ENCODE measurements around the gene OR2A5. TPM values are rescaled to one million over a fixed set of nuclear protein-coding genes. Genes with fewer than 3 reads are reported as not detected.

Gene OR2A5, protein sequence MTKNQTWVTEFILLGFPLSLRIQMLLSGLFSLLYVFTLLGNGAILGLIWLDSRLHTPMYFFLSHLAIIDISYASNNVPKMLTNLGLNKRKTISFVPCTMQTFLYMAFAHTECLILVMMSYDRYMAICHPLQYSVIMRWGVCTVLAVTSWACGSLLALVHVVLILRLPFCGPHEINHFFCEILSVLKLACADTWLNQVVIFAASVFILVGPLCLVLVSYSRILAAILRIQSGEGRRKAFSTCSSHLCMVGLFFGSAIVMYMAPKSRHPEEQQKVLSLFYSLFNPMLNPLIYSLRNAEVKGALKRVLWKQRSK
- not detected for total RNA-seq

DNA sequence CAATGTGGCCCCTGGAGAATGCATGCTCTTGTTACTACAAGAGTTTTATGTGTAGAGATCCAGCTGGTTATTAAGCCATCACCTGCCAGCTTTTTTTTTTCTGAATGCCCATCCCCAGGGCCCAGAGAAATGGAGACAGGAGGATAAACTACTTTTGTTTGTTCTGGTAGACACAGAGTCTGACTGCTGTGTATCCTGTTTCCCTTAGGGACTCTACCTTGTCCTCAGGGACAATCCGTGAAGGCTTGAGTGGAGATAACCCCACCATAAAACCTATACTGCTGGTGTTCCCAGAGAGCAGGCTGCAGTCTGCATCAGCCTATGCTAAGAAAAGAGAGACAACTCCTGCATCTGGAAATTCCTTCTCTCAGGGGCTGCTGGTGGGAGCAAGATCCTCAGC is at the start of gene OR2A5:
OR2A5 (plus strand) TSS at position 301 of the 400 bp plus-strand sequence. CDS start 1,454 bp downstream, outside the sequence.

DNA sequence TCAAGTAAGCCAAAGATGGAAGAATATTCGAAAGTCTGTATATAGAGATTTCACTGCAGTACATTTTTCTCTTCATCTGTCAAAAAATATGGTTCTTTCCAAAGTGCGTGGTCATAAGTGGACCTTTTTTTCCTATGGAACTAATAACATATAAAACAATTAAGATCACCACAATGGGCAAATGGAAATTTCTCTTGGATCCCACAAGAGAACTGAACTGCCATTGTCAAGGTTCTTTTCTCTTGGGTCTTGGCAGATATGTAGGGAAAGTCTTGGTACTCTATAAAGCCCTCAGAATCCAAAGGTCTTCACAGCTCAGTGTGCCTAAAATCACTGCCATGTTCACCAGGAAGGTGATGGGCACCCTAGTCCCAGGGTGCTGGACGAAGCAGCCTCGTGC is 48.7 kb upstream of the OR2A5 start, which contains the start of gene OR6B1:
OR6B1 (plus strand) TSS at position 301 of the 400 bp plus-strand sequence. CDS start 3,677 bp downstream, outside the sequence.

DNA sequence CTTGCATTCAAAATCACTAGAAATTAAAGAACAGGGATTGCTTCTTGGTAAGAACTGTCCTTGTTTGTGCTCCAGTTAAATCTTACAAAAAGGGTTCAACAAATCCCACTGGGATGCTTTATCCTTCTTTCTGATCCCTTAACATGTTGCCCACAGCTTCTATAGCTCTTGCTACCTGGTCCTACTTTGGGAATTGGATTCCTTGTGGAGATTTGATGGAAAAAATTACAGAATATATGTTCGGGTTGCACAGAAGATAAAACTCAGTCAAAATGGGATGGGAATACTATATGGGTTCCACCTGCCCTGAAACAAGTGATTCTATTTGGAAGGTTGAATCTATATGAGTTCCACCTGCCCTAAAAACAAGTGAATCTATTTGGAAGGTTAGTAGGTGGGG is 20.8 kb downstream of the OR2A5 start, which contains the start of gene OR2A25:
OR2A25 (plus strand) TSS at position 301 of the 400 bp plus-strand sequence. CDS start 4,409 bp downstream, outside the sequence.

DNA sequence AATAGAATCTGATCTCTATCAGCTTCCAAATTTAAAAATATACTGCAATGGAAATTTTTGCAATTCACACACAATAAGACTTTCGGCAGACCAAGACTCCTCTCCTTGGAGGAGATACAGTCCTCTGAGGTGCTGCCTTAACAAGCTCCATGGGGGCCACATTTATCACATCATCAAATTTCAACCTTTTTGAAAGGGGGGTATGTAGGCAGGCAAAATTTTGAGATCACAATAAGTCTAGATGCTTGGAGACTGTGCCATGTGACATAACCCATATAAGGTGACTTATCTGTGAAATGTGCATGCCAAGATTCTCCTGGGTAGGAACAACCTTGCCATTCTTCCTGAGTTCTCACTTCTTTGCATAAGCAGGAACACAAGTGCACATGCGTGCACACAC is 37.2 kb downstream of the OR2A5 start, which contains the start of gene OR2A12:
OR2A12 (plus strand) TSS at position 301 of the 400 bp plus-strand sequence. CDS start 8,830 bp downstream, outside the sequence.

Other genes with a start within 250 kb of the OR2A5 start
- gene TCAF1, start 146.8 kb upstream of the OR2A5 start, total RNA-seq, result 182 TPM
- gene OR2F2, start 113.7 kb upstream of the OR2A5 start, total RNA-seq, result not detected
- not detected for gene OR2F1, start 94.1 kb upstream of the OR2A5 start, total RNA-seq
- gene OR6B1, start 48.6 kb upstream of the OR2A5 start, total RNA-seq, result not detected
- gene OR2A25, start 20.9 kb downstream of the OR2A5 start, total RNA-seq, result not detected
- gene OR2A12, start 37.3 kb downstream of the OR2A5 start, total RNA-seq, result not detected
- gene OR2A2, start 60.6 kb downstream of the OR2A5 start, total RNA-seq, result not detected
- not detected for gene OR2A14, start 74.2 kb downstream of the OR2A5 start, total RNA-seq
- 2.7 TPM for gene CTAGE4, start 134.5 kb downstream of the OR2A5 start, total RNA-seq
- 6.2 TPM for gene ARHGEF35, start 146.9 kb downstream of the OR2A5 start, total RNA-seq
- 0.16 TPM for gene OR2A42, start 190.7 kb downstream of the OR2A5 start, total RNA-seq
- gene OR2A7, start 215.8 kb downstream of the OR2A5 start, total RNA-seq, result 5.7 TPM
- gene CTAGE8, start 220.3 kb downstream of the OR2A5 start, total RNA-seq, result 1.0 TPM

All from camera-type eye (tissue), 1 donor.